Measurements from ENCODE around the gene SGK2. TPM values are rescaled to one million over a fixed set of nuclear protein-coding genes. Genes with fewer than 3 reads are reported as not detected.

Gene SGK2
- total RNA-seq, 2 donors from 2014 or later: 80.2 to 82.3 TPM

- Histone ChIP-seq H3K4me3 (no peak overlapping the region), H3K9ac (ENCODE audit: low read depth in 2 of 2, low read length in 2 of 2) (no peak overlapping the region)
Observed at GRCh38 chr20:43545837-43546578, 12.8 kb upstream of the SGK2 start.

GRCh38 chr20:43548273-43548880 is 10.4 kb upstream of the SGK2 start:
- Histone ChIP-seq H3K9ac (ENCODE audit: low read depth in 2 of 2, low read length in 2 of 2) (no peak overlapping the region), H3K4me3 (no peak overlapping the region), H3K4me1 (no peaks in the 10 kb centered on the region), H3K27ac (no peak overlapping the region), H3K27me3 (no peaks in the 10 kb centered on the region), H3K36me3 (no peaks in the 10 kb centered on the region), H3K9me3 (no peaks in the 10 kb centered on the region)
- DNase-seq: no peak
- no peak for TF ChIP-seq CTCF (IDR thresholded peaks at IDR 0.05)
- intact Hi-C loops (cut with DNase I): no loop called here

More at GRCh38 chr20:43545837-43546578, 12.8 kb upstream of the SGK2 start:
- Histone ChIP-seq H3K27me3 (no peaks in the 10 kb centered on the region), H3K9me3 (no peaks in the 10 kb centered on the region), H3K36me3 (no peaks in the 10 kb centered on the region), H3K27ac (no peak overlapping the region), H3K4me1 (no peaks in the 10 kb centered on the region)
- intact Hi-C loops (cut with DNase I): no loop called here
- TF ChIP-seq CTCF (IDR thresholded peaks at IDR 0.05): no peak
- DNase-seq: no peak

- H3K4me1 ChIP-seq: no peaks in the 10 kb centered on the region
- no peak overlapping the region for H3K9ac ChIP-seq (ENCODE audit: low read depth in 2 of 2, low read length in 2 of 2)
- H3K36me3 ChIP-seq: no peaks in the 10 kb centered on the region
- H3K4me3 ChIP-seq: no peak overlapping the region
- TF ChIP-seq CTCF (IDR thresholded peaks at IDR 0.05): no peak
- H3K9me3 ChIP-seq: no peaks in the 10 kb centered on the region
- intact Hi-C loops (cut with DNase I): no loop called here
- no peaks in the 10 kb centered on the region for H3K27me3 ChIP-seq
- no peak overlapping the region for H3K27ac ChIP-seq
- no peak for DNase-seq
Observed at GRCh38 chr20:43549416-43550065, 9.3 kb upstream of the SGK2 start.

- H3K9me3 ChIP-seq: no peaks in the 10 kb centered on the region
- H3K36me3 ChIP-seq: no peaks in the 10 kb centered on the region
- no peak for TF ChIP-seq CTCF (IDR thresholded peaks at IDR 0.05)
- H3K9ac ChIP-seq (ENCODE audit: low read depth in 2 of 2, low read length in 2 of 2): peak overlapping the region in 1 of 2 donors; percentile 3
- DNase-seq: peak; percentile 53
- no peaks in the 10 kb centered on the region for H3K27me3 ChIP-seq
- H3K4me1 ChIP-seq: no peaks in the 10 kb centered on the region
- no peak overlapping the region for H3K27ac ChIP-seq
- H3K4me3 ChIP-seq: no peak overlapping the region
- intact Hi-C loops (cut with DNase I): no loop called here
Observed at GRCh38 chr20:43550456-43550855, 8.4 kb upstream of the SGK2 start.

GRCh38 chr20:43554369-43554768 is 4.5 kb upstream of the SGK2 start:
- no peak for TF ChIP-seq CTCF (IDR thresholded peaks at IDR 0.05)
- DNase-seq: no peak
- Histone ChIP-seq H3K27me3 (no peaks in the 10 kb centered on the region), H3K4me1 (no peaks in the 10 kb centered on the region), H3K4me3 (no peak overlapping the region), H3K9me3 (no peaks in the 10 kb centered on the region), H3K9ac (ENCODE audit: low read depth in 2 of 2, low read length in 2 of 2) (no peak overlapping the region), H3K36me3 (no peaks in the 10 kb centered on the region), H3K27ac (no peak overlapping the region)
- intact Hi-C loops (cut with DNase I): no loop called here
